Stimulated activated naive B cell treated with anti-CD40 and anti-IgM and Interleukin-4, amounts not matched to agents 10 μg/mL and 1 μg/mL and 100 μg/mL, for 72 hours (primary cell): ENCODE results near the gene FBXO7.
A peak's percentile ranks its signal among the peaks of the same experiment; 100 is the strongest.

Experiments
- ATAC-seq, 2 donors: fragments of 150-1000 bp; cut with Tn5 transposase; replicated peaks; 2 replicates each; pipeline ENCODE4 v1.10.0; 2021; ENCODE audit warnings: moderate library complexity in 1 of 2
- DNase-seq: peaks from one replicate; pipeline ENCODE4 v3.0.0; 2021
- H3K27ac Mint-ChIP-seq: one replicate; pipeline ENCODE4 v1.8.0; 2022; ENCODE audit warnings: mild to moderate bottlenecking, mixed read lengths
- H3K27me3 Mint-ChIP-seq, 2 donors: one replicate each; pipeline ENCODE4 v1.8.0; 2022; ENCODE audit warnings: mixed read lengths in 2 of 2
- H3K36me3 Mint-ChIP-seq, 2 donors: one replicate each; pipeline ENCODE4 v1.8.0; 2022; ENCODE audit warnings: mixed read lengths in 2 of 2, mild to moderate bottlenecking in 1 of 2
- H3K4me1 Mint-ChIP-seq, 2 donors: one replicate each; pipeline ENCODE4 v1.8.0; 2022; ENCODE audit warnings: mixed read lengths in 2 of 2, mild to moderate bottlenecking in 1 of 2
- H3K4me3 Mint-ChIP-seq, 2 donors: one replicate each; pipeline ENCODE4 v1.8.0; 2022; ENCODE audit warnings: mild to moderate bottlenecking in 2 of 2, mixed read lengths in 2 of 2, moderate library complexity in 1 of 2
- H3K9me3 Mint-ChIP-seq, 2 donors: one replicate each; pipeline ENCODE4 v1.8.0; 2022; ENCODE audit warnings: mixed read lengths in 2 of 2, mild to moderate bottlenecking in 1 of 2

Gene FBXO7

GRCh38 chr22:32474635-32475467 lies at the start of gene FBXO7:
FBXO7 (plus strand) TSS chr22:32474811; CDS start chr22:32475003, 192 bp downstream.
- Mint-ChIP-seq H3K27ac (peak within 1 kb of the TSS; percentile 92), H3K4me1 (peaks cover 12 to 27% of the 10 kb centered on the region in 2 donors), H3K27me3 (peaks cover 0 to 5% of the 10 kb centered on the region in 2 donors), H3K36me3 (peaks cover 3% of the 10 kb centered on the region in 2 donors), H3K9me3 (no peaks in the 10 kb centered on the region), H3K4me3 (peak within 1 kb of the TSS; percentile 94)
- DNase-seq, result peak; percentile 86
- ATAC-seq, result peak; percentile 84 to 85

- Mint-ChIP-seq H3K9me3 (no peaks in the 10 kb centered on the region), H3K36me3 (no peaks in the 10 kb centered on the region), H3K4me1 (peaks cover 0 to 5% of the 10 kb centered on the region in 2 donors), H3K27me3 (peaks cover 27 to 34% of the 10 kb centered on the region in 2 donors), H3K27ac (no peak overlapping the region), H3K4me3 (no peak overlapping the region)
- no peak for DNase-seq
- ATAC-seq, result no peak
Observed at GRCh38 chr22:32426881-32427280, 47.7 kb upstream of the FBXO7 start.

- Mint-ChIP-seq H3K4me1 (no peaks in the 10 kb centered on the region), H3K9me3 (no peaks in the 10 kb centered on the region), H3K36me3 (no peaks in the 10 kb centered on the region), H3K4me3 (no peak overlapping the region), H3K27me3 (peaks cover 25 to 36% of the 10 kb centered on the region in 2 donors), H3K27ac (no peak overlapping the region)
- DNase-seq (no peak), ATAC-seq (no peak)
Observed at GRCh38 chr22:32430352-32430751, 44.3 kb upstream of the FBXO7 start.

- peaks cover 4 to 15% of the 10 kb centered on the region in 2 donors for H3K27me3 Mint-ChIP-seq
- no peak overlapping the region for H3K27ac Mint-ChIP-seq
- no peaks in the 10 kb centered on the region for H3K9me3 Mint-ChIP-seq
- no peaks in the 10 kb centered on the region for H3K36me3 Mint-ChIP-seq
- DNase-seq, result no peak
- no peak overlapping the region for H3K4me3 Mint-ChIP-seq
- peak; percentile 34 to 46 for ATAC-seq
- no peaks in the 10 kb centered on the region for H3K4me1 Mint-ChIP-seq
Observed at GRCh38 chr22:32444068-32444467, 30.5 kb upstream of the FBXO7 start.

GRCh38 chr22:32446321-32446720 lies 28.3 kb upstream of the FBXO7 start:
- H3K9me3 Mint-ChIP-seq, result no peaks in the 10 kb centered on the region
- no peaks in the 10 kb centered on the region for H3K36me3 Mint-ChIP-seq
- peaks cover 4 to 15% of the 10 kb centered on the region in 2 donors for H3K27me3 Mint-ChIP-seq
- H3K4me3 Mint-ChIP-seq, result no peak overlapping the region
- DNase-seq, result no peak
- H3K4me1 Mint-ChIP-seq, result no peaks in the 10 kb centered on the region
- ATAC-seq, result no peak
- no peak overlapping the region for H3K27ac Mint-ChIP-seq

GRCh38 chr22:32448980-32449379 lies 25.6 kb upstream of the FBXO7 start:
- Mint-ChIP-seq H3K9me3 (no peaks in the 10 kb centered on the region), H3K4me3 (no peak overlapping the region), H3K27me3 (peaks cover 9 to 29% of the 10 kb centered on the region in 2 donors), H3K36me3 (no peaks in the 10 kb centered on the region), H3K27ac (no peak overlapping the region), H3K4me1 (no peaks in the 10 kb centered on the region)
- DNase-seq (no peak), ATAC-seq (no peak)

GRCh38 chr22:32457031-32457430 lies 17.6 kb upstream of the FBXO7 start:
- H3K36me3 Mint-ChIP-seq, result peaks cover 0 to 1% of the 10 kb centered on the region in 2 donors
- H3K9me3 Mint-ChIP-seq, result no peaks in the 10 kb centered on the region
- no peak for ATAC-seq
- no peak overlapping the region for H3K27ac Mint-ChIP-seq
- H3K4me1 Mint-ChIP-seq, result peaks cover 4 to 8% of the 10 kb centered on the region in 2 donors
- H3K4me3 Mint-ChIP-seq, result no peak overlapping the region
- DNase-seq, result no peak
- peaks cover 53 to 79% of the 10 kb centered on the region in 2 donors for H3K27me3 Mint-ChIP-seq

- Mint-ChIP-seq H3K4me3 (no peak overlapping the region), H3K36me3 (no peaks in the 10 kb centered on the region), H3K27ac (no peak overlapping the region), H3K27me3 (peaks cover 46 to 61% of the 10 kb centered on the region in 2 donors), H3K9me3 (no peaks in the 10 kb centered on the region), H3K4me1 (peaks cover 4 to 8% of the 10 kb centered on the region in 2 donors)
- no peak for DNase-seq
- no peak for ATAC-seq
Observed at GRCh38 chr22:32462452-32462851, 12.2 kb upstream of the FBXO7 start.

- no peak for ATAC-seq
- no peaks in the 10 kb centered on the region for H3K36me3 Mint-ChIP-seq
- H3K9me3 Mint-ChIP-seq, result no peaks in the 10 kb centered on the region
- H3K27me3 Mint-ChIP-seq, result peaks cover 28 to 45% of the 10 kb centered on the region in 2 donors
- H3K4me1 Mint-ChIP-seq, result peaks cover under 1% of the 10 kb centered on the region in 2 donors
- DNase-seq, result no peak
- no peak overlapping the region for H3K27ac Mint-ChIP-seq
- no peak overlapping the region for H3K4me3 Mint-ChIP-seq
Observed at GRCh38 chr22:32465661-32466060, 8.9 kb upstream of the FBXO7 start.

GRCh38 chr22:32466496-32466895 lies 8.1 kb upstream of the FBXO7 start:
- Mint-ChIP-seq H3K9me3 (no peaks in the 10 kb centered on the region), H3K4me3 (no peak overlapping the region), H3K27ac (no peak overlapping the region), H3K27me3 (peaks cover 20 to 37% of the 10 kb centered on the region in 2 donors), H3K36me3 (no peaks in the 10 kb centered on the region), H3K4me1 (no peaks in the 10 kb centered on the region)
- no peak for DNase-seq
- no peak for ATAC-seq

GRCh38 chr22:32469799-32470212 lies 4.8 kb upstream of the FBXO7 start:
- ATAC-seq (no peak), DNase-seq (no peak)
- Mint-ChIP-seq H3K9me3 (no peaks in the 10 kb centered on the region), H3K4me1 (peaks cover 6 to 15% of the 10 kb centered on the region in 2 donors), H3K36me3 (no peaks in the 10 kb centered on the region), H3K4me3 (no peak overlapping the region), H3K27ac (no peak overlapping the region), H3K27me3 (peaks cover 19 to 21% of the 10 kb centered on the region in 2 donors)

- Mint-ChIP-seq H3K27me3 (peaks cover 0 to 5% of the 10 kb centered on the region in 2 donors), H3K9me3 (no peaks in the 10 kb centered on the region)
- DNase-seq, result peak; percentile 28
Observed at GRCh38 chr22:32473388-32473952, 1.1 kb upstream of the FBXO7 start.

GRCh38 chr22:32475468-32476010 lies 928 bp downstream of the FBXO7 start:
- Mint-ChIP-seq H3K4me3 (peak overlapping the region; percentile 94), H3K27me3 (peaks cover 0 to under 1% of the 10 kb centered on the region in 2 donors), H3K4me1 (peaks cover 19 to 34% of the 10 kb centered on the region in 2 donors), H3K36me3 (peaks cover 10% of the 10 kb centered on the region in 2 donors), H3K9me3 (no peaks in the 10 kb centered on the region), H3K27ac (peak overlapping the region; percentile 92)
- peak; percentile 14 for DNase-seq
- peak; percentile 10 to 24 for ATAC-seq

More at GRCh38 chr22:32473388-32473952, 1.1 kb upstream of the FBXO7 start:
- peaks cover 8 to 22% of the 10 kb centered on the region in 2 donors for H3K4me1 Mint-ChIP-seq
- peak; percentile 15 to 19 for ATAC-seq
- peak overlapping the region; percentile 94 for H3K4me3 Mint-ChIP-seq
- no peaks in the 10 kb centered on the region for H3K36me3 Mint-ChIP-seq
- H3K27ac Mint-ChIP-seq, result peak overlapping the region; percentile 17

GRCh38 chr22:32476281-32477195 lies 1.9 kb downstream of the FBXO7 start:
- ATAC-seq (no peak), DNase-seq (no peak)
- Mint-ChIP-seq H3K4me1 (peaks cover 22 to 38% of the 10 kb centered on the region in 2 donors), H3K4me3 (peak overlapping the region; percentile 94), H3K9me3 (no peaks in the 10 kb centered on the region), H3K27me3 (no peaks in the 10 kb centered on the region), H3K36me3 (peaks cover 12 to 13% of the 10 kb centered on the region in 2 donors), H3K27ac (no peak overlapping the region)
